HepG2 (cell line): ENCODE measurements around the gene DDR1.

ENCODE experiments used
- ATF7 ChIP-seq, 2 experiments: fragments of 450-650 bp in 1 of 2; sonication (generic) in 1 of 2; formaldehyde crosslinking in 1 of 2; IDR thresholded peaks; 2 replicates each; pipeline versions ENCODE4 v1.4.0 to v1.6.1; 2016 to 2020; ENCODE audit warnings: antibody characterized with exemption in 1 of 2, mild to moderate bottlenecking in 1 of 2, missing genetic modification reagents in 1 of 2
- BRCA1 ChIP-seq: sonication (generic); formaldehyde crosslinking; IDR thresholded peaks from 2 replicates; pipeline ENCODE4 v1.4.0; 2020; ENCODE audit warnings: missing genetic modification reagents
- CCAR2 ChIP-seq: fragments of 200-400 bp; formaldehyde crosslinking; optimal IDR thresholded peaks from 2 replicates; pipeline ENCODE3; 2018; ENCODE audit warnings: low read depth, mild to moderate bottlenecking, low read length, moderate library complexity
- CEBPB ChIP-seq: IDR thresholded peaks from 2 replicates; pipeline ENCODE4 v1.6.1; 2011; ENCODE audit warnings: low read depth, low read length, improper control_type of control experiment, borderline replicate concordance
- KDM1A ChIP-seq: IDR thresholded peaks from 2 replicates; pipeline ENCODE4 v1.6.1; 2016; ENCODE audit warnings: missing compliant biosample characterization
- REL ChIP-seq: sonication (generic); formaldehyde crosslinking; conservative IDR thresholded peaks from 2 replicates; pipeline ENCODE4 v1.8.0; 2022; ENCODE audit warnings: mild to moderate bottlenecking, missing genetic modification reagents, moderate library complexity
- RELA ChIP-seq: sonication (generic); formaldehyde crosslinking; IDR thresholded peaks from 2 replicates; pipeline ENCODE4 v1.4.0; 2020; ENCODE audit warnings: missing genetic modification reagents
- ZNF501 ChIP-seq: sonication (generic); formaldehyde crosslinking; IDR thresholded peaks from 2 replicates; pipeline ENCODE4 v1.5.1; 2020; ENCODE audit warnings: mild to moderate bottlenecking, moderate library complexity, missing genetic modification reagents
- TF ChIP-seq, protein P1 (sequence below), 2 experiments: sonication (generic) in 1 of 2; formaldehyde crosslinking in 1 of 2; IDR thresholded peaks; 2 replicates each; pipeline versions ENCODE4 v1.5.1 to v1.6.1; 2011 to 2020; ENCODE audit warnings: borderline replicate concordance in 1 of 2, low read depth in 1 of 2, low read length in 1 of 2, mild to moderate bottlenecking in 1 of 2, missing genetic modification reagents in 1 of 2, moderate library complexity in 1 of 2
- TF ChIP-seq, protein P2 (sequence below): sonication (generic); formaldehyde crosslinking; IDR thresholded peaks from 2 replicates; pipeline ENCODE4 v1.8.1; 2023; ENCODE audit warnings: mild to moderate bottlenecking, missing genetic modification reagents
- TF ChIP-seq, protein P3 (sequence below): sonication (generic); formaldehyde crosslinking; IDR thresholded peaks from 2 replicates; pipeline ENCODE4 v1.5.0; 2020; ENCODE audit warnings: mild to moderate bottlenecking, missing genetic modification reagents, moderate library complexity
- TF ChIP-seq, protein P4 (sequence below): IDR thresholded peaks from 2 replicates; pipeline ENCODE4 v1.6.1; 2016; ENCODE audit warnings: missing compliant biosample characterization, missing genetic modification reagents, borderline replicate concordance

DNA sequence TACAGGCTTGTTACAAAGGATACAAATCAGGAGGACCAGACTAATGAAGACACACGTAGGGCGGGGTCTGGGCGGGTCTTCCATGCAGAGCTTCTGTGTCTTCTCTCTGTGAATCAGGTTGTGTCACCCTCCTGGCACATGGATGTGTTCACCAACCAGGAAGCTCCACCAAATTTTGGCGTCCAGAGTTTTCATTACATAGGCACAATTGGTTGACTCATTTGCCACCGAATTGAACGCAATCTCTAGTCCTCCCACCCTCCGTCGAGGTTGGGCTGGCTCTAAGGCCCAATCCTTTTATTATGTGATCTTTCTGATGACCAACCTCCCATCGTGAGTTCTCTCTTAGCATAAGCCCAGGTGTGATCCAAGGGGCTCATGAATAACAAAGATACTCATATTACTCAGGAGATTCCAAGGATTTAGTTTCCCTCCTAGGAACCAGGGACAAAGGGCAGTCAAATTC is 36.3 kb upstream of the DDR1 start:
- TF ChIP-seq ZNF501 (CRISPR knock-in tag) (no peak), BRCA1 (CRISPR knock-in tag) (no peak), RELA (CRISPR knock-in tag) (no peak), ATF7 (IDR thresholded peaks at IDR 0.05) (no peak), ATF7 (CRISPR knock-in tag; IDR thresholded peaks at IDR 0.05) (no peak), REL (no peak), CEBPB (no peak), CCAR2 (no peak), KDM1A (CRISPR knock-in tag) (no peak)
- TF ChIP-seq, protein P1, sequence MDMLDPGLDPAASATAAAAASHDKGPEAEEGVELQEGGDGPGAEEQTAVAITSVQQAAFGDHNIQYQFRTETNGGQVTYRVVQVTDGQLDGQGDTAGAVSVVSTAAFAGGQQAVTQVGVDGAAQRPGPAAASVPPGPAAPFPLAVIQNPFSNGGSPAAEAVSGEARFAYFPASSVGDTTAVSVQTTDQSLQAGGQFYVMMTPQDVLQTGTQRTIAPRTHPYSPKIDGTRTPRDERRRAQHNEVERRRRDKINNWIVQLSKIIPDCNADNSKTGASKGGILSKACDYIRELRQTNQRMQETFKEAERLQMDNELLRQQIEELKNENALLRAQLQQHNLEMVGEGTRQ (IDR thresholded peaks at IDR 0.05; ENCODE audit: low read depth, low read length), result no peak
- TF ChIP-seq, protein P1 (CRISPR knock-in tag; IDR thresholded peaks at IDR 0.05; ENCODE audit: borderline replicate concordance), result no peak
- TF ChIP-seq, protein P2, sequence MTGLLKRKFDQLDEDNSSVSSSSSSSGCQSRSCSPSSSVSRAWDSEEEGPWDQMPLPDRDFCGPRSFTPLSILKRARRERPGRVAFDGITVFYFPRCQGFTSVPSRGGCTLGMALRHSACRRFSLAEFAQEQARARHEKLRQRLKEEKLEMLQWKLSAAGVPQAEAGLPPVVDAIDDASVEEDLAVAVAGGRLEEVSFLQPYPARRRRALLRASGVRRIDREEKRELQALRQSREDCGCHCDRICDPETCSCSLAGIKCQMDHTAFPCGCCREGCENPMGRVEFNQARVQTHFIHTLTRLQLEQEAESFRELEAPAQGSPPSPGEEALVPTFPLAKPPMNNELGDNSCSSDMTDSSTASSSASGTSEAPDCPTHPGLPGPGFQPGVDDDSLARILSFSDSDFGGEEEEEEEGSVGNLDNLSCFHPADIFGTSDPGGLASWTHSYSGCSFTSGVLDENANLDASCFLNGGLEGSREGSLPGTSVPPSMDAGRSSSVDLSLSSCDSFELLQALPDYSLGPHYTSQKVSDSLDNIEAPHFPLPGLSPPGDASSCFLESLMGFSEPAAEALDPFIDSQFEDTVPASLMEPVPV (CRISPR knock-in tag), result no peak
- TF ChIP-seq, protein P3, sequence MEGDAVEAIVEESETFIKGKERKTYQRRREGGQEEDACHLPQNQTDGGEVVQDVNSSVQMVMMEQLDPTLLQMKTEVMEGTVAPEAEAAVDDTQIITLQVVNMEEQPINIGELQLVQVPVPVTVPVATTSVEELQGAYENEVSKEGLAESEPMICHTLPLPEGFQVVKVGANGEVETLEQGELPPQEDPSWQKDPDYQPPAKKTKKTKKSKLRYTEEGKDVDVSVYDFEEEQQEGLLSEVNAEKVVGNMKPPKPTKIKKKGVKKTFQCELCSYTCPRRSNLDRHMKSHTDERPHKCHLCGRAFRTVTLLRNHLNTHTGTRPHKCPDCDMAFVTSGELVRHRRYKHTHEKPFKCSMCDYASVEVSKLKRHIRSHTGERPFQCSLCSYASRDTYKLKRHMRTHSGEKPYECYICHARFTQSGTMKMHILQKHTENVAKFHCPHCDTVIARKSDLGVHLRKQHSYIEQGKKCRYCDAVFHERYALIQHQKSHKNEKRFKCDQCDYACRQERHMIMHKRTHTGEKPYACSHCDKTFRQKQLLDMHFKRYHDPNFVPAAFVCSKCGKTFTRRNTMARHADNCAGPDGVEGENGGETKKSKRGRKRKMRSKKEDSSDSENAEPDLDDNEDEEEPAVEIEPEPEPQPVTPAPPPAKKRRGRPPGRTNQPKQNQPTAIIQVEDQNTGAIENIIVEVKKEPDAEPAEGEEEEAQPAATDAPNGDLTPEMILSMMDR (CRISPR knock-in tag), result no peak
- TF ChIP-seq, protein P4, sequence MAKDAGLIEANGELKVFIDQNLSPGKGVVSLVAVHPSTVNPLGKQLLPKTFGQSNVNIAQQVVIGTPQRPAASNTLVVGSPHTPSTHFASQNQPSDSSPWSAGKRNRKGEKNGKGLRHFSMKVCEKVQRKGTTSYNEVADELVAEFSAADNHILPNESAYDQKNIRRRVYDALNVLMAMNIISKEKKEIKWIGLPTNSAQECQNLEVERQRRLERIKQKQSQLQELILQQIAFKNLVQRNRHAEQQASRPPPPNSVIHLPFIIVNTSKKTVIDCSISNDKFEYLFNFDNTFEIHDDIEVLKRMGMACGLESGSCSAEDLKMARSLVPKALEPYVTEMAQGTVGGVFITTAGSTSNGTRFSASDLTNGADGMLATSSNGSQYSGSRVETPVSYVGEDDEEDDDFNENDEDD, result no peak
